HG03039 (cell line): ENCODE data around the gene TBC1D5.
"Not testable (repeated sequence)": the region's sequence is repeated elsewhere in the genome, so short reads cannot be mapped to it uniquely, and the experiment has no call there.

Experiments
- ATAC-seq: cut with Tn5 transposase; IDR thresholded peaks from one replicate; pipeline ENCODE4 v1.9.1; 2021; ENCODE audit warnings: mild to moderate bottlenecking, moderate library complexity; ENCODE audit not compliant: unreplicated experiment

The TBC1D5 gene

GRCh38 chr3:17372362-17373210 is 369.8 kb downstream of the TBC1D5 start:
- no peak for ATAC-seq

- ATAC-seq: no peak
These were observed 372.5 kb downstream of the TBC1D5 start for GRCh38 chr3:17369973-17370372.

DNA sequence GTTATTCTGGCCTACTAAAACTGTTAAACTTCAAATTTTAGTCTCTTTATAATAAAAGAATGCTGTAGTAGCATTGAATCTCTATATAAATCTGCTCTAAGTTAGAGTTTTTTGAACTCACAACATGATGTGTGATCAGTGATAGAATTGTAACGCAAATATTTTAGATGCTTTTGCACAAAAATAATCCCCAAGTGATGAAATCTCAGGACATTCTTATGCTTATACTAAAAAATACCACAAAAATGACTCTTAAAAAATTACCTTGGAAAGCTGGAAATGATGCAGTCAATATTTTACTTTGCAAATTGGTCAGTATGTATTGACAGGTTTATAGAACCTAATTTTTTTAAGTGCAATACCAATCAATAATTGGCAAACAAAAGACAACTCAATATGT is 375.3 kb downstream of the TBC1D5 start:
- ATAC-seq: no peak

DNA sequence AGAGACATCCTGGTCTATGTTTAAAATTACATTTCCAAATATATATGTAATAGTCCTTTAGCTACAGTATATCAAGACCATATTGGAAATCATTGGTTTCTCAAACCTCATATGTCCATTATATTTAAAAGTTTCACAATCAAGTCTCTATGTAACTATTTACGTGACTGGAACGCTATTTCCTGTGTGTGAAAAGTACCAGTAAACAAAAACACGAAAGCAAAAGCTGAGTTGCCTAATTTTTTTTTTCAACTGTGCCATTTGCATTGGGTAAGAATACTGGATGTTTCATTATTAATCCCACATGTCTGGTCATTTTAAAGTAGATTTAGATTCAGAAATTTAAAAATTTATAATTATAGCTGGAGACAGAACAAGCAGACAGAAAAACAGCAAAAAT is 381.4 kb downstream of the TBC1D5 start:
- no peak for ATAC-seq

DNA sequence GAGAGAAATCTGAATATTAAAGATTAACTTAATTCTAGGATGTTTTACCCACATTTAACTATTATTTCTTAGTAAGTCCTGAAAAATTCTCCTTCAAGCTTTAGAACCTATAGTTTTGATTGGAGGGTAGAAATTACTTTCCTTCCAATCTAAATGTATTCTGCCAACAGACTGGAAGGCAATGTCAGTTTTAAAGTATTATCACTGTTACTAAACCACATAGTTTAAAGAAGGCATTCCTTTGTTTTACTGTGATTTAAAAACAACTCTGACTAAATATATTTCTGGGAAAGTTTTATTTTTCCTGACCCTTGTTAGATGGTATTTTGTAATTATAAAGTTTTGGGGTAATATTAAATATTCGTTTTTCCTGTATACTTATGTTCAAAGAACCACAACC is 382.5 kb downstream of the TBC1D5 start:
- ATAC-seq: no peak

DNA sequence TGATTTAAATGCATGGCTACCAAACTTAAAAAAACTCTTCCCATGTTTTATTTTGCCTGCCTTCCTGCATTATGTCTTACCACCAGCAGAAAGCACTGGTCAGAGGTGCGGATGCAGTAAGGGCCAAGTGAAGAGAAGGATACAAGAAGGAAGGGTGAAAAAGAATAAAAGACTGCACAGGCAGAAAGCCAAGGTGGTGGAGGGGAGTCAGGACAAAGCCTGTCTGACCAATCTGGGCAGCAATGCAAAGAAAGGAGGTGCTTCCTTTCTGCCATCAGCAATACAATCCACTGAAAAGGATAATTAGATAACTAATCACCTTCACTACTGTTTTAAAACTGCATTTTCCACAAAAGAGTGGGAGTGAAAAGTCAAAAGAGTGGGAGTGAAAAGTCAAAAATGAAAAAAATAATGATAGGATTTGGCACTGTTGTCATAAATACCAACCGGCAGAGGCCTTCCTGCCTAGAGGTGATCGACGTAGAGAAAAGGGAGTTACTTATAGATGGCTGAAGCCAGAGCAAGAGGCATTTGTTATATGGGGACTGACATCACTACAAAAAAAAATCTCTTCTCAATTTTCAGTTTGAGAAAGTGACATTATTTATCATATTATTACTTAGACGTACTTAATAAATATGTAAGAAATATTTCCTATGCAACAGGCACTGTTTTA is 385.3 kb downstream of the TBC1D5 start:
- ATAC-seq: no peak

DNA sequence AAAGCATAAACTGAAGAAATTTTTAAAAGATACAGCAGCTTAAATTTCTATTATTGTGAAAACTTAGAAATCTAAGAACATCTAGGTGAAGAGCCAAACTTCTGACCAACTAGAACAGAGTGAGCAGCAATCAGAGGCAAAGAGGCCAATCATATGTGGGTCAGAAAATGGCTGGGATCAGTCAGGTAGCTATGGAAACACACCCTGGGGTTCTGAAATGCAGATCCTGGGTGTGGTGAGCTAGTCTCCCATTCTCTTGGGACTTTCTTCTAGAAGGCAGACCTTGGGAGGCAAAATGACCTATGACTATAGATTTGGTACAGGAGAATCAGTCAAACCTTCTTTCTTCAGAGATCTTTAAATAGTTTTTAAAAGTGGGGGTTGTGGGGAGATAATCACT is 385.8 kb downstream of the TBC1D5 start:
- ATAC-seq: no peak

GRCh38 chr3:17355591-17355990 is 386.8 kb downstream of the TBC1D5 start:
- ATAC-seq: no peak

DNA sequence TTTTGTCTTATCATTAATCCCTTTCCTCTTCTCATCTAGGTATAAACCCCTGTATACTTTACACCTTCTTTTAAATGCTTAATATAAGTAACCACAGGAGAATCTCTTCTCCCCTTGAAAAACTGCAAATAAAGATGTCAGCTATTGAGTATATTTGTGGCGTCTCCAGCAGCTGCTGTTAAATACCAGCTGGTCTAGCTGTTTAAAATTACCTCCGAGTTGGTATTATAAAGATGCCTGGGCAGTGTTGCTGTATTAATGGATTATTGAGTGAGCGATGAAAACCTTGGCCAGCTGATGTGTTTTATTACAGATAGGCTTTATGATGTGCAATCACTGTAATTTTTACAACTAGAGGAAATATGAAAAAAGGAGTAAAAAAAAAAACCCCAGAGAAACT is 388.1 kb downstream of the TBC1D5 start:
- ATAC-seq: no peak

DNA sequence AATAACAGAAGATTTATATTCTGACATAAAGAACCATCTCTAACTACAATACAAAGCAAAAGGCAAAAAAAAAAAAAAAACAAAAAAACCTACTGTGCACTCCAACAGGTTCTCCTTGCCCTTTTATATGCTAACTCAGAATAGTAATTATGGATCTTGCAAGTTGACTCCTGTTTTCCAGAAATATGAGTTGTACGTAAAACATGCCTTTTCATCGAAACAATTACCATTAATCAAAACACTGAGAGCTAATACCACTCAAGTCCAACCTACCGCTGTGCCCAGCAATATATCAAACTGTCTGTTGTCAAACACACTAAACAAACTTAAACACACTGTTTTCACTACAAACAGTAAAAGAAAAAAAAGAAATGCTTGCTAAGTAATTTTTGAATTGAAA is 389.8 kb downstream of the TBC1D5 start:
- ATAC-seq: no peak

DNA sequence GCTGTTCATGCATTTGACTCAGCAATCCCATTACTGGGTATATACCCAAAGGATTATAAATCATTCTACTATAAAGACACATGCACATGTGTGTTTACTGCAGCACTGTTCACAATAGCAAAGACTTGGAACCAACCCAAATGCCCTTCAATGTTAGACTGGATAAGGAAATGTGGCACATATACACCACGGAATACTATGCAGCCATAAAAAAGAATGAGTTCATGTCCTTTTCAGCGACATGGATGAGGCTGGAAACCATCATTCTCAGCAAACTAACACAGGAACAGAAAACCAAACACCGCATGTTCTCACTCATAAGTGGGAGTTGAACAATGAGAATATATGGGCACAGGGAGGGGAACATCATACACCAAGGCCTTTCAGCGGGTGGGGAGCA is 391.2 kb downstream of the TBC1D5 start:
- ATAC-seq: not testable (repeated sequence)

GRCh38 chr3:17349093-17349492 is 393.3 kb downstream of the TBC1D5 start:
- no peak for ATAC-seq

- ATAC-seq: no peak
These were observed 400.3 kb downstream of the TBC1D5 start for GRCh38 chr3:17342119-17342518.

DNA sequence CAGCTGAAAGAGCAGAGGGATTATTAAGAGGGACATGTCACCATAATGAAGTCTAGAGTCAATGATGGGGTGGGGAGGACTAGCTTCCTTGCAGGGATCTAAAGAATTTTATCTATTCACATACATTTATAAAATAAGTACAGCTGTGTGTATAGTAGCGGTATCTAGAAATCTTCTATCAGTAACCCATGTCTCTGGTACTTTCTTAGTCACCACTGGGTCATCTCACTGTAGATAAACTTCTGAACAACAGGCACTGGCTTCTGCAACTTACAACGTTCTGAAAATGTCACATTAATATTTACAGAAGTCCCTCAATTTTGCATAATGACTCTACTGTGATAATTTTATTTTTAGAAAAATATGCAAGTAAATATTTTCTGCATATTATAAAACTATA is 401.7 kb downstream of the TBC1D5 start:
- no peak for ATAC-seq

DNA sequence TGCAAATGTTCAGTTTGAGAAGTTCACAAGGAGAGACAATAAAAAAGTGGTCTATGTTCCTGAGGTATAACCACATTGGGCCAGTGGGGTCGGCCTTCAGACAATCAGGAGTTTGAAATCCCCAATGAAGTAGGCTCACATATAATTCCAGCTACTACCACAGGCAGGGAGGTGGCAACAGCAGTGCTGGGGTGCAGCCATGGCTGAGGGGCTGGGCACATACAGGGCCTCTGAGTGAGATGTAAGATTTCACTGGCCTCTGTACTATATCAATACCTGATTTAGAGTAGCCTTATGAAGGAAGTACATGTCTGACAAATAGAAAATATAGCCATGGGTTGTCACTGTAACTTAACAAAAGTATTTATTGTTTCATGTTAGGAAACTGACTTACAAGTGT is 402.2 kb downstream of the TBC1D5 start:
- ATAC-seq: no peak

- no peak for ATAC-seq
These were observed 403.3 kb downstream of the TBC1D5 start for GRCh38 chr3:17339132-17339575.

GRCh38 chr3:17336291-17336690 is 406.1 kb downstream of the TBC1D5 start:
- ATAC-seq: no peak

- no peak for ATAC-seq
These were observed 408.5 kb downstream of the TBC1D5 start for GRCh38 chr3:17333893-17334292.

DNA sequence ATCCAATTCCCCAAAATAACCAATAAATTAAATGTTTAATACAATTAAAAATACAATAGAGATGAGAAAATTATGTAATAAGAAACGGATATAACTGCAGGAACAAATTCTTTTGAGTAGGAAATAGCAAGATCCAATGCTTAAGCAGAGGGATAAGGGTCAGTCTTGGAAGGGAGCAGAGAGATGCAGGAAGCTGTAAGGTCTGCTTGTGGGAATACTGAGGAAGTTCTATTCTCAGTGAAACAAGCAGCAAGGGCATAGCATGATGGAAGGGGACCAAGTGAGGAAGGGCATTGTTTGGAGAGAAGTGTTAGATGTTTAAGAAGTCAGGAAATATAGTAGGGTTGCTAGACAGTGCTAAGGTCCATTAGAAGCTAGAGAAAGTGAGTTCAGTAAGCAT is 409.0 kb downstream of the TBC1D5 start:
- ATAC-seq: no peak

DNA sequence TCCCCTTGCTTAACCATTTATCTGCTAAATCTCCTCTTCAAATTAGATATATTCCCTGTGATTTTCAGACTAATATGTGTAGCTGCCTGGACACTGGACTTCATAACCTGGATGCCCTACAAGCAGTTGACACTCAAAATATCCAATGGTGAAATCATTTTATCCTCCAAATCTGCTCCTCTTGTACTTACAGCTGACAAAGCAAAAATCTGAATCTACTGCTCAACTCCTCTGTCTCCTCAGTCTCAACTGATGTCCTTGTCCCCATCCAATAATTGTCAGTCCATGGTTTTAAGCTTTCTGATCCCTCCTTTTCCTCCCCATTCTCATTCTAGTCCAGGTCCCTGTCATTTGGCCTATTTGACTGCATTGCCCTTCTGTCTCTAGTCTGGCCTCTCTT is 411.8 kb downstream of the TBC1D5 start:
- no peak for ATAC-seq

DNA sequence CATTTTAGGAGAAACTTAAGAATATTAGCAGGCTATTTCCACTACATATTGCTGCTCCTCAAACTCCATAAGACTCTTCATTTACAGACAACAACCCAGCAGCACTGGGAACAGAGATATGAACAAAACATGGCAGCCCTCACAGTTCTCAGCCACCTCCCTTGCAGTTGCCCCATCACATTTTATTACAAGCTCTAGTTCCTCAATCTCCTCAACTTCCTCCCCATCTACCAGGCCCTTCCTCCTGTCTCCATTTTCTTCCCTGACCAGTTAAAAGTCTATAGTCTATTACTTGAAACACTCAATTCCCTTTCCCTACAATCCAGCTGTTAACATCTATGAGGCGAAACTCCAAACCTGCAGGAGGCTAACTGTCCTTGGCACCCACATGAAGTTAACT is 412.5 kb downstream of the TBC1D5 start:
- no peak for ATAC-seq

GRCh38 chr3:17322106-17322793 is 420.2 kb downstream of the TBC1D5 start:
- no peak for ATAC-seq
